Measurements from ENCODE around the gene DBH.

DNA sequence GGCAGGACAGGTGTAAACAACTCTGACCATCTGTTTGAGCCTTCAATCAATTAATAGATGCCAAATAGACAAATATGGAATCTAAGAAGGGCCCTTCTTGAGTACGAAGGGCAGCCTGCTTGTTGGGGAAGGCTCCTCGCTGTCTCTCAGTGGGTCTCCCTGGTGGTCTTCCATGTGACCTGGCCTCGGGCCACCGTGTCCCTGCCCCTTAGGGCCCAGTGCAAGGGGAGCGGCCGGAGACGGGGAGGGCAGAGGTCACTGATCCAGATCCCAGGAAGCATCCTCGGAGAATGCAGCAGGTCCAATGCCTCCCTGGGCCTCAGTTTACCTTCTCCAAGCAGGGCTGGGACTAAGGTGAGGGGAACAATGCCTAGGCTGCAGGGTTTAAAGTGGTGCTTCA is 2.5 kb downstream of the DBH start:
- TF ChIP-seq POLR2A (IDR thresholded peaks at IDR 0.05; ENCODE audit: low read depth, low read length) (no peak), TAF1 (IDR thresholded peaks at IDR 0.05; ENCODE audit: borderline replicate concordance, low read depth, low read length) (no peak)

All from GM12892 (cell line).